HEK293 (cell line): ENCODE results near the gene GINS1.

Experiments used
- CTCF ChIA-PET: fragments of 350-600 bp; formaldehyde crosslinking; extraction: SDS; loops from one replicate; lab custom pipeline; 2021; ENCODE audit warnings: antibody characterized with exemption; lab: Yijun Ruan, JAX
- POLR2A ChIA-PET: fragments of 300-600 bp; formaldehyde crosslinking; extraction: SDS; loops from one replicate; lab custom pipeline; 2020; ENCODE audit warnings: antibody characterized with exemption, inconsistent platforms; lab: Yijun Ruan, JAX
- H3K27ac ChIP-seq: fragments of 200-500 bp; sonication (Bioruptor generic); 2 replicates; pipeline ENCODE4 v1.5.1; 2014; ENCODE audit warnings: low read depth, low read length, control low read depth, inconsistent platforms; ENCODE audit errors: extremely low read depth
- H3K36me3 ChIP-seq, 2 experiments: fragments of 200-500 bp in 1 of 2; sonication (Bioruptor generic) in 1 of 2; 1 replicate in 1 of 2; 2 replicates in 1 of 2; pipeline ENCODE4 v1.5.1; 2014 to 2017; ENCODE audit warnings: inconsistent platforms in 2 of 2, low read length in 2 of 2; ENCODE audit not compliant: control insufficient read depth in 2 of 2, insufficient read depth in 1 of 2
- H3K4me1 ChIP-seq: fragments of 200-500 bp; sonication (Bioruptor generic); 2 replicates; pipeline ENCODE4 v1.5.1; 2014; ENCODE audit warnings: mild to moderate bottlenecking, low read length, inconsistent platforms; ENCODE audit not compliant: control insufficient read depth, insufficient read depth
- H3K4me3 ChIP-seq: 2 replicates; pipeline ENCODE4 v1.5.1; 2011; ENCODE audit warnings: low read depth, mild to moderate bottlenecking, control low read depth, low read length, moderate library complexity
- H3K9me3 ChIP-seq: fragments of 200-500 bp; sonication (Bioruptor generic); 2 replicates; pipeline ENCODE4 v1.5.1; 2014; ENCODE audit warnings: low read depth, low read length, inconsistent platforms; ENCODE audit not compliant: control insufficient read depth, insufficient read depth
- EGR2 ChIP-seq: fragments of 450-650 bp; formaldehyde crosslinking; IDR thresholded peaks from 2 replicates; pipeline ENCODE4 v1.5.1; 2016; ENCODE audit warnings: low read depth, missing biosample characterization, missing genetic modification characterization
- HOXD13 ChIP-seq: sonication (generic); formaldehyde crosslinking; IDR thresholded peaks from 2 replicates; pipeline ENCODE4 v1.8.0; 2022; ENCODE audit warnings: missing genetic modification reagents, borderline replicate concordance
- MYNN ChIP-seq: fragments of 450-650 bp; formaldehyde crosslinking; IDR thresholded peaks from 2 replicates; pipeline ENCODE4 v1.5.1; 2016; ENCODE audit warnings: missing biosample characterization, missing genetic modification characterization, borderline replicate concordance
- ZEB2 ChIP-seq: fragments of 450-650 bp; formaldehyde crosslinking; IDR thresholded peaks from 2 replicates; pipeline ENCODE4 v1.5.1; 2016; ENCODE audit warnings: missing biosample characterization, missing genetic modification characterization
- ZIC2 ChIP-seq: fragments of 450-650 bp; formaldehyde crosslinking; IDR thresholded peaks from 2 replicates; pipeline ENCODE4 v1.5.1; 2016; ENCODE audit warnings: missing biosample characterization, missing genetic modification characterization
- ZNF114 ChIP-seq: fragments of 450-650 bp; formaldehyde crosslinking; IDR thresholded peaks from 2 replicates; pipeline ENCODE4 v1.5.0; 2017; ENCODE audit warnings: missing biosample characterization, missing genetic modification characterization
- ZNF23 ChIP-seq: fragments of 450-650 bp; formaldehyde crosslinking; IDR thresholded peaks from 2 replicates; pipeline ENCODE4 v1.5.1; 2016; ENCODE audit warnings: missing biosample characterization, missing genetic modification characterization, borderline replicate concordance
- ZNF701 ChIP-seq: fragments of 450-650 bp; formaldehyde crosslinking; IDR thresholded peaks from 2 replicates; pipeline ENCODE4 v1.5.1; 2016; ENCODE audit warnings: missing biosample characterization, missing genetic modification characterization
- ZNF707 ChIP-seq: fragments of 450-650 bp; formaldehyde crosslinking; IDR thresholded peaks from 2 replicates; pipeline ENCODE4 v1.5.1; 2016; ENCODE audit warnings: missing biosample characterization, missing genetic modification characterization
- ZSCAN23 ChIP-seq: fragments of 450-650 bp; formaldehyde crosslinking; IDR thresholded peaks from 2 replicates; pipeline ENCODE4 v1.5.1; 2016; ENCODE audit warnings: missing biosample characterization, missing genetic modification characterization
- TF ChIP-seq, protein P1 (sequence below): fragments of 450-650 bp; formaldehyde crosslinking; IDR thresholded peaks from 2 replicates; pipeline ENCODE4 v1.5.1; 2016; ENCODE audit warnings: missing biosample characterization, missing genetic modification characterization
- TF ChIP-seq, protein P2 (sequence below): fragments of 450-650 bp; formaldehyde crosslinking; IDR thresholded peaks from 2 replicates; pipeline ENCODE4 v1.5.1; 2016; ENCODE audit warnings: missing biosample characterization, missing genetic modification characterization
- TF ChIP-seq, protein P3 (sequence below): fragments of 450-650 bp; formaldehyde crosslinking; IDR thresholded peaks from 2 replicates; pipeline ENCODE4 v1.5.1; 2016; ENCODE audit warnings: missing biosample characterization, missing genetic modification characterization, borderline replicate concordance
- TF ChIP-seq, protein P4 (sequence below): fragments of 450-650 bp; formaldehyde crosslinking; IDR thresholded peaks from 2 replicates; pipeline ENCODE4 v1.5.1; 2016; ENCODE audit warnings: missing biosample characterization, missing genetic modification characterization
- TF ChIP-seq, protein P5 (sequence below): IDR thresholded peaks from 2 replicates; pipeline ENCODE4 v1.6.1; 2011; ENCODE audit warnings: mild to moderate bottlenecking, low read depth, low read length, borderline replicate concordance

Gene GINS1

DNA sequence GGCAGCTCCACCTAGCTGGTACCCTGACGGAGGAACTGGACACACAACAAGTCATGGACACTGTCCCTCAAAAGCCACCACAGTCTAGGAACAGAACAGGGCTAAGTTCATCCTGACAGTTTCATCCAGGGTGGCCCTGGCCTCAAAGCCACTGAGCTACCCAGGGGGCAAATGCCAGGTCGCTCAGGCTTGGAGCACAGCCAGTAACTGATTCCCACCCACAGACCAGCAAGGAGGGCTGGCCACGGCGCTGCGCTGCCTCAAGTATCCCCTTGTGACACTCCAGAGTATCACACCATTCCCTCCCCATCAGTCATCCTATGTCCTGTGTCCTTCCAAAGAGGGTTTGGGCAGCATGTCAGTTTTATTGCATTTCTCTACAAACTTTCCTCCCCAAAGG lies 72.2 kb downstream of the GINS1 start (continued):
- TF ChIP-seq, protein P1, sequence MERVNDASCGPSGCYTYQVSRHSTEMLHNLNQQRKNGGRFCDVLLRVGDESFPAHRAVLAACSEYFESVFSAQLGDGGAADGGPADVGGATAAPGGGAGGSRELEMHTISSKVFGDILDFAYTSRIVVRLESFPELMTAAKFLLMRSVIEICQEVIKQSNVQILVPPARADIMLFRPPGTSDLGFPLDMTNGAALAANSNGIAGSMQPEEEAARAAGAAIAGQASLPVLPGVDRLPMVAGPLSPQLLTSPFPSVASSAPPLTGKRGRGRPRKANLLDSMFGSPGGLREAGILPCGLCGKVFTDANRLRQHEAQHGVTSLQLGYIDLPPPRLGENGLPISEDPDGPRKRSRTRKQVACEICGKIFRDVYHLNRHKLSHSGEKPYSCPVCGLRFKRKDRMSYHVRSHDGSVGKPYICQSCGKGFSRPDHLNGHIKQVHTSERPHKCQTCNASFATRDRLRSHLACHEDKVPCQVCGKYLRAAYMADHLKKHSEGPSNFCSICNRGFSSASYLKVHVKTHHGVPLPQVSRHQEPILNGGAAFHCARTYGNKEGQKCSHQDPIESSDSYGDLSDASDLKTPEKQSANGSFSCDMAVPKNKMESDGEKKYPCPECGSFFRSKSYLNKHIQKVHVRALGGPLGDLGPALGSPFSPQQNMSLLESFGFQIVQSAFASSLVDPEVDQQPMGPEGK, result no peak
- no peak for TF ChIP-seq ZIC2 (tag by site-specific recombination)

DNA sequence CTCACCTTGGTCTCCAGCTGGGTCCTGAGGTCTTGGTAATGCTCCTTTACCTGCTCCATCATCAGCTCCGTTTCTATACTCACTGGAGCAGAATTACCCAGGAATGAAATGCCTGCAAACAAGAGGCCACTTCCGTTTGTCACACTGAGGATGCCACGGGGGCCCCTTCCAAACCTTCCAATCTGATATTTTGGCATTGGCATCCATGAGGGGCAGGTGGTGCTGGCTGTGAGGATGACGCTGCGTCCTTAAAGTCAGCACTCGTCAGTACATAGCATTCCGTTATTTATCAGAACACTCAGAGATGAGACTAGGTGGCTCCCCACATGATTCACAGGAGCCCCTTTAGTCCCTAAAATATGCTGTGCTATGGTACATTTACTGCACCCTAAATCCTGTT lies 72.7 kb downstream of the GINS1 start:
- CTCF ChIA-PET, result interaction anchor here (0.7 kb wide), 1 partner anchor 181 kb away, joined by 3 read pairs; no protein-coding TSS in a partner anchor
- POLR2A ChIA-PET, result no interaction called here
- TF ChIP-seq, protein P2, sequence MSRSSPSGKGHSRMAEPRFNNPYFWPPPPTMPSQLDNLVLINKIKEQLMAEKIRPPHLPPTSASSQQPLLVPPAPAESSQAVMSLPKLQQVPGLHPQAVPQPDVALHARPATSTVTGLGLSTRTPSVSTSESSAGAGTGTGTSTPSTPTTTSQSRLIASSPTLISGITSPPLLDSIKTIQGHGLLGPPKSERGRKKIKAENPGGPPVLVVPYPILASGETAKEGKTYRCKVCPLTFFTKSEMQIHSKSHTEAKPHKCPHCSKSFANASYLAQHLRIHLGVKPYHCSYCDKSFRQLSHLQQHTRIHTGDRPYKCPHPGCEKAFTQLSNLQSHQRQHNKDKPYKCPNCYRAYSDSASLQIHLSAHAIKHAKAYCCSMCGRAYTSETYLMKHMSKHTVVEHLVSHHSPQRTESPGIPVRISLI (tag by site-specific recombination), result no peak
- no peaks in the 10 kb centered on the region for H3K4me1 ChIP-seq
- peaks cover 0 to 79% of the 10 kb centered on the region in 2 experiments; a peak in 1 of 3 replicates for H3K36me3 ChIP-seq
- H3K27ac ChIP-seq, result no peak overlapping the region
- no peak overlapping the region for H3K4me3 ChIP-seq
- no peaks in the 10 kb centered on the region for H3K9me3 ChIP-seq

DNA sequence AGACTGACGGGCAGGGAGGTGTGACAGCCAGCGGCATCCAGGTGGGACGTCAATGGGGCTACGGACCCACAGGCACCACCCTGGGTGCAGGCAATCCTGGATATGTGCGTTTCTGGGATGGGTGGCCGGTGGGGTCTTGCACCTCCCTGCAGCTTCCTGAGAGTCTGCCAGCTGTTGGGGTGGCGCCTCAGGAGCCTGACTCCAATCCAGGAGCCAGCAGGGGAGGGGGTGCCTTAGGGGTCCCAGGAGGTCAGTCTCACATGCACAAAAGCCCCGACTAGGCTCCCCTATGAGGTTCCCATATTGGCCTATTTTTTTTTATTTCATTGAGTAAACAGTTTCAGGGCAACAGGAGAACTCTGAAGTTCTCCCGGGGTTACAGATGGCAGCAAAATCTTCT lies 73.3 kb downstream of the GINS1 start:
- Histone ChIP-seq H3K4me1 (no peaks in the 10 kb centered on the region), H3K27ac (no peak overlapping the region), H3K36me3 (peaks cover 0 to 82% of the 10 kb centered on the region in 2 experiments; a peak in 1 of 3 replicates), H3K4me3 (no peak overlapping the region), H3K9me3 (no peaks in the 10 kb centered on the region)
- POLR2A ChIA-PET, result no interaction called here
- TF ChIP-seq ZSCAN23 (tag by site-specific recombination) (no peak), ZNF707 (tag by site-specific recombination) (no peak)
- CTCF ChIA-PET, result no interaction called here

DNA sequence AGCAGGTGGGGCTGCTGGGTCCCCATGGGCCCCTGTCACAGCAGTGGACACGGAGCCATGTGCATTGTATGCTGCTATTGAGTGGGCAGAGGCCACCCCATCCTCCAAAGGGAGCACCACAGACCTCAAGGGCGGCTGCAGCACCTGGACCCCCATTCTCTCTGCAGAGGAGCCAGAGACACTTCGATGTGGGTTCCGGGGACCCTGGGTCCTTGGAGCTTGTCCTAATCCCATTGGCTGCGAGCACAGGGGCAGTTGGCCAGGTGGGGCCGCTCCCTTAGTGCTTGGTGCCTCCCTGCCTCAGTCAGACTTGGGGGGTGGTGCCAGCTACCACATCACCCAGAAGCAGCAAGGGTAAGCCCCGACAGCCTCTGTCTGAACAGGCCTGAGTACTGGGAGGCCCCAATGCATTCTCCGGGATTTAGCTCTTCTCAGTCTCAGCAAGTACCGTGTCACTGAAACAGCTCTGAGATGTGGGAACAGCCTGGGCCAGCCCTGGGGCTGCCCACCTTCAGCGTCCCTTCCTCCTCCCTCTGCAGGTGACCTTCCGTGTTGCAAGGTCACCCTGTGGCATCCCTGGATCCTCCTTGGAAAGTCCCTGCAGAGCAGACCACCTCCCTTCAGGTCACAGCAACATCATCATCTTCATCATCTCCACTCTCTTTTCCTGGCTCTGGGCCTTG lies 73.9 kb downstream of the GINS1 start:
- ChIA-PET POLR2A (no interaction called here), CTCF (no interaction called here)
- Histone ChIP-seq H3K9me3 (no peaks in the 10 kb centered on the region), H3K4me3 (no peak overlapping the region), H3K36me3 (peaks cover 0 to 80% of the 10 kb centered on the region in 2 experiments; a peak in 1 of 3 replicates), H3K4me1 (no peaks in the 10 kb centered on the region), H3K27ac (no peak overlapping the region)
- no peak for TF ChIP-seq EGR2 (tag by site-specific recombination)
- no peak for TF ChIP-seq ZNF23 (tag by site-specific recombination)
- TF ChIP-seq ZNF701 (tag by site-specific recombination), result no peak
- TF ChIP-seq ZSCAN23 (tag by site-specific recombination), result no peak
- TF ChIP-seq ZIC2 (tag by site-specific recombination), result no peak
- TF ChIP-seq ZEB2 (tag by site-specific recombination), result no peak
- TF ChIP-seq, protein P3, sequence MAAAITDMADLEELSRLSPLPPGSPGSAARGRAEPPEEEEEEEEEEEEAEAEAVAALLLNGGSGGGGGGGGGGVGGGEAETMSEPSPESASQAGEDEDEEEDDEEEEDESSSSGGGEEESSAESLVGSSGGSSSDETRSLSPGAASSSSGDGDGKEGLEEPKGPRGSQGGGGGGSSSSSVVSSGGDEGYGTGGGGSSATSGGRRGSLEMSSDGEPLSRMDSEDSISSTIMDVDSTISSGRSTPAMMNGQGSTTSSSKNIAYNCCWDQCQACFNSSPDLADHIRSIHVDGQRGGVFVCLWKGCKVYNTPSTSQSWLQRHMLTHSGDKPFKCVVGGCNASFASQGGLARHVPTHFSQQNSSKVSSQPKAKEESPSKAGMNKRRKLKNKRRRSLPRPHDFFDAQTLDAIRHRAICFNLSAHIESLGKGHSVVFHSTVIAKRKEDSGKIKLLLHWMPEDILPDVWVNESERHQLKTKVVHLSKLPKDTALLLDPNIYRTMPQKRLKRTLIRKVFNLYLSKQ (tag by site-specific recombination), result no peak
- TF ChIP-seq, protein P4, sequence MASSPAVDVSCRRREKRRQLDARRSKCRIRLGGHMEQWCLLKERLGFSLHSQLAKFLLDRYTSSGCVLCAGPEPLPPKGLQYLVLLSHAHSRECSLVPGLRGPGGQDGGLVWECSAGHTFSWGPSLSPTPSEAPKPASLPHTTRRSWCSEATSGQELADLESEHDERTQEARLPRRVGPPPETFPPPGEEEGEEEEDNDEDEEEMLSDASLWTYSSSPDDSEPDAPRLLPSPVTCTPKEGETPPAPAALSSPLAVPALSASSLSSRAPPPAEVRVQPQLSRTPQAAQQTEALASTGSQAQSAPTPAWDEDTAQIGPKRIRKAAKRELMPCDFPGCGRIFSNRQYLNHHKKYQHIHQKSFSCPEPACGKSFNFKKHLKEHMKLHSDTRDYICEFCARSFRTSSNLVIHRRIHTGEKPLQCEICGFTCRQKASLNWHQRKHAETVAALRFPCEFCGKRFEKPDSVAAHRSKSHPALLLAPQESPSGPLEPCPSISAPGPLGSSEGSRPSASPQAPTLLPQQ (tag by site-specific recombination), result no peak
- TF ChIP-seq, protein P5, sequence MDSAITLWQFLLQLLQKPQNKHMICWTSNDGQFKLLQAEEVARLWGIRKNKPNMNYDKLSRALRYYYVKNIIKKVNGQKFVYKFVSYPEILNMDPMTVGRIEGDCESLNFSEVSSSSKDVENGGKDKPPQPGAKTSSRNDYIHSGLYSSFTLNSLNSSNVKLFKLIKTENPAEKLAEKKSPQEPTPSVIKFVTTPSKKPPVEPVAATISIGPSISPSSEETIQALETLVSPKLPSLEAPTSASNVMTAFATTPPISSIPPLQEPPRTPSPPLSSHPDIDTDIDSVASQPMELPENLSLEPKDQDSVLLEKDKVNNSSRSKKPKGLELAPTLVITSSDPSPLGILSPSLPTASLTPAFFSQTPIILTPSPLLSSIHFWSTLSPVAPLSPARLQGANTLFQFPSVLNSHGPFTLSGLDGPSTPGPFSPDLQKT, result no peak
- TF ChIP-seq ZNF114 (tag by site-specific recombination), result no peak
- no peak for TF ChIP-seq HOXD13 (CRISPR knock-in tag)
- no peak for TF ChIP-seq MYNN
